Loucy (cell line): Measurements from ENCODE around the gene NLGN4X.

ENCODE experiments used
- CTCF ChIP-seq: fragments of 200-600 bp; sonication (generic); conservative IDR thresholded peaks from 2 replicates; pipeline ENCODE4 v1.5.1; 2014; ENCODE audit warnings: mild to moderate bottlenecking, antibody characterized with exemption, low read length
- EZH2phosphoT487 ChIP-seq: fragments of 200-600 bp; IDR thresholded peaks from 2 replicates; pipeline ENCODE4 v1.6.1; 2018; ENCODE audit warnings: antibody characterized with exemption, mild to moderate bottlenecking, moderate library complexity, borderline replicate concordance

- TF ChIP-seq CTCF = no peak
- no peak for TF ChIP-seq EZH2phosphoT487
These were observed 37.4 kb upstream of the NLGN4X start for GRCh38 chrX:6266041-6266440.
